ENCODE measurements around the gene MSANTD2.

Gene MSANTD2

GRCh38 chr11:124840666-124841065, 40.5 kb upstream of the MSANTD2 start:
- TF ChIP-seq, protein P1, sequence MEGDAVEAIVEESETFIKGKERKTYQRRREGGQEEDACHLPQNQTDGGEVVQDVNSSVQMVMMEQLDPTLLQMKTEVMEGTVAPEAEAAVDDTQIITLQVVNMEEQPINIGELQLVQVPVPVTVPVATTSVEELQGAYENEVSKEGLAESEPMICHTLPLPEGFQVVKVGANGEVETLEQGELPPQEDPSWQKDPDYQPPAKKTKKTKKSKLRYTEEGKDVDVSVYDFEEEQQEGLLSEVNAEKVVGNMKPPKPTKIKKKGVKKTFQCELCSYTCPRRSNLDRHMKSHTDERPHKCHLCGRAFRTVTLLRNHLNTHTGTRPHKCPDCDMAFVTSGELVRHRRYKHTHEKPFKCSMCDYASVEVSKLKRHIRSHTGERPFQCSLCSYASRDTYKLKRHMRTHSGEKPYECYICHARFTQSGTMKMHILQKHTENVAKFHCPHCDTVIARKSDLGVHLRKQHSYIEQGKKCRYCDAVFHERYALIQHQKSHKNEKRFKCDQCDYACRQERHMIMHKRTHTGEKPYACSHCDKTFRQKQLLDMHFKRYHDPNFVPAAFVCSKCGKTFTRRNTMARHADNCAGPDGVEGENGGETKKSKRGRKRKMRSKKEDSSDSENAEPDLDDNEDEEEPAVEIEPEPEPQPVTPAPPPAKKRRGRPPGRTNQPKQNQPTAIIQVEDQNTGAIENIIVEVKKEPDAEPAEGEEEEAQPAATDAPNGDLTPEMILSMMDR (IDR thresholded peaks at IDR 0.05; ENCODE audit: insufficient read depth, low read depth, low read length, missing control alignments) = no peak
- no peak overlapping the region for H3K4me3 ChIP-seq (ENCODE audit: low read length)

DNA sequence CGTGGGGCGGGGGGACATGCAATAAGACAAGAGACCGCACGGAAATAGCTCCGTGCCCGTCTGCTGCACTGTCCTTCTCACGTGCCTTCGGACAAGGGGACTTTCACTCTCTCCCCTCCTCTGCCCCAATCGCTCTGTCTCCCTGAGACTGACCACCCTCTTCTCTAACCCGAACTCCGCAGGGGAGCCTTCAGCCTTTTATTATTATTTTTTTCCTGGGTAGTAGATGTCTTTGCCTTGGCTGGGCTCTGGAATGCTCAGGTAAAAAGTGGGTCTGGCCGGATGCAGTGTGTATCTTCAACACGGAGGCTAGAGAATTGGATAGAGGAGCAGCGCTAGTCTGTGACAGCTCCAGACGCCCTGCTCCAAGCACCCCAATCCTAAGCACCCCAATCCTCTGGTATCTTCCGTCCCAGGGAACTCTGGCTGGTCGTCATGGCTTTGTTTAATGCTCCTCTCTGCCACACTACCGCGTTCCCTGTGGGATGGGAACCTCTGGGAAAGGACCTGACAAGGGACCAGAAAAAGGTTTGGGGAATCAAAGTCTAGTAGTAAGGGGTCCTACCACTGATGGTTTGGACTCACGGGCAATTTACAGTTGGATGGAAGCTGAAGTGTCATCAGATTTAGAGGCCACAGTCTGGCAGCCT, 39.9 kb upstream of the MSANTD2 start:
- TF ChIP-seq, protein P1 (IDR thresholded peaks at IDR 0.05; ENCODE audit: insufficient read depth, low read depth, low read length, missing control alignments) = no peak
- no peak overlapping the region for H3K4me3 ChIP-seq (ENCODE audit: low read length)
- DNase-seq (ENCODE audit: low read depth) = no peak

More at GRCh38 chr11:124840666-124841065, 40.5 kb upstream of the MSANTD2 start:
- no peak for DNase-seq (ENCODE audit: low read depth)

GRCh38 chr11:124839128-124839971, 39.1 kb upstream of the MSANTD2 start:
- no peak overlapping the region for H3K4me3 ChIP-seq (ENCODE audit: low read length)
- TF ChIP-seq, protein P1 (IDR thresholded peaks at IDR 0.05; ENCODE audit: insufficient read depth, low read depth, low read length, missing control alignments) = no peak
- DNase-seq (ENCODE audit: low read depth) = no peak

- TF ChIP-seq, protein P1 (IDR thresholded peaks at IDR 0.05; ENCODE audit: insufficient read depth, low read depth, low read length, missing control alignments) = no peak
- H3K4me3 ChIP-seq (ENCODE audit: low read length) = no peak overlapping the region
- no peak for DNase-seq (ENCODE audit: low read depth)
Observed at GRCh38 chr11:124838805-124839127, 38.6 kb upstream of the MSANTD2 start.

- peak; percentile 87 for DNase-seq (ENCODE audit: low read depth)
- TF ChIP-seq, protein P1 (IDR thresholded peaks at IDR 0.05; ENCODE audit: insufficient read depth, low read depth, low read length, missing control alignments) = peak; percentile 71
- H3K4me3 ChIP-seq (ENCODE audit: low read length) = no peak overlapping the region
Observed at GRCh38 chr11:124837491-124837856, 37.3 kb upstream of the MSANTD2 start.

- H3K4me3 ChIP-seq (ENCODE audit: low read length) = no peak overlapping the region
- TF ChIP-seq, protein P1 (IDR thresholded peaks at IDR 0.05; ENCODE audit: insufficient read depth, low read depth, low read length, missing control alignments) = no peak
- no peak for DNase-seq (ENCODE audit: low read depth)
Observed at GRCh38 chr11:124835918-124836317, 35.7 kb upstream of the MSANTD2 start.

All from epithelial cell of esophagus (primary cell).